ENCODE results near the gene UMODL1.

DNA sequence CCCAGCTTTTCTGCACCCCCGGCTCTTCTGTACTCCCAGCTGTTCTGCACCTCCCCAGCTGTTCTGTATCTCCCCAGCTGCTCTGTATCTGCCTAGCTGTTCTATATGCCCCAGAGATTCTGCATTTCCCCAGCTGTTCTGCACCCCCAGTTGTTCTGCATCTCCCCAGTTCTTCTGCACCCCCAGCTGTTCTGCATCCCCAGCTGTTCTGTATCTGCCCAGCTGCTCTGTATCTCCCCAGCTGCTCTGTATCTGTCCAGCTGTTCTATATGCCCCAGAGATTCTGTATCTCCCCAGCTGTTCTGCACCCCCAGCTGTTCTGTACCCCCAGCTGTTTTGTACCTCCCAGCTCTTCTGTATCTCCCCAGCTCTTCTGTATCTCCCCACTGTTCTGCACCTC is 41.1 kb downstream of the UMODL1 start:
- no peak for TF ChIP-seq EZH2 (IDR thresholded peaks at IDR 0.05; ENCODE audit: borderline replicate concordance, low read depth, low read length, severe bottlenecking)
- TF ChIP-seq, protein P1, sequence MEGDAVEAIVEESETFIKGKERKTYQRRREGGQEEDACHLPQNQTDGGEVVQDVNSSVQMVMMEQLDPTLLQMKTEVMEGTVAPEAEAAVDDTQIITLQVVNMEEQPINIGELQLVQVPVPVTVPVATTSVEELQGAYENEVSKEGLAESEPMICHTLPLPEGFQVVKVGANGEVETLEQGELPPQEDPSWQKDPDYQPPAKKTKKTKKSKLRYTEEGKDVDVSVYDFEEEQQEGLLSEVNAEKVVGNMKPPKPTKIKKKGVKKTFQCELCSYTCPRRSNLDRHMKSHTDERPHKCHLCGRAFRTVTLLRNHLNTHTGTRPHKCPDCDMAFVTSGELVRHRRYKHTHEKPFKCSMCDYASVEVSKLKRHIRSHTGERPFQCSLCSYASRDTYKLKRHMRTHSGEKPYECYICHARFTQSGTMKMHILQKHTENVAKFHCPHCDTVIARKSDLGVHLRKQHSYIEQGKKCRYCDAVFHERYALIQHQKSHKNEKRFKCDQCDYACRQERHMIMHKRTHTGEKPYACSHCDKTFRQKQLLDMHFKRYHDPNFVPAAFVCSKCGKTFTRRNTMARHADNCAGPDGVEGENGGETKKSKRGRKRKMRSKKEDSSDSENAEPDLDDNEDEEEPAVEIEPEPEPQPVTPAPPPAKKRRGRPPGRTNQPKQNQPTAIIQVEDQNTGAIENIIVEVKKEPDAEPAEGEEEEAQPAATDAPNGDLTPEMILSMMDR (IDR thresholded peaks at IDR 0.05; ENCODE audit: borderline replicate concordance, extremely low read depth, low read length, poor library complexity, severe bottlenecking) = no peak
